HepG2 (cell line): ENCODE results near the gene TTLL10. TPM values are rescaled to one million over a fixed set of nuclear protein-coding genes. Genes with fewer than 3 reads are reported as not detected.

Experiments
- BRCA1 ChIP-seq: sonication (generic); formaldehyde crosslinking; IDR thresholded peaks from 2 replicates; pipeline ENCODE4 v1.4.0; 2020; ENCODE audit warnings: missing genetic modification reagents
- HDAC1 ChIP-seq: sonication (generic); formaldehyde crosslinking; IDR thresholded peaks from 2 replicates; pipeline ENCODE4 v1.5.1; 2020; ENCODE audit warnings: mild to moderate bottlenecking, missing genetic modification reagents
- HOXA9 ChIP-seq: sonication (generic); formaldehyde crosslinking; IDR thresholded peaks from 2 replicates; pipeline ENCODE4 v1.8.1; 2022; ENCODE audit warnings: missing genetic modification reagents, mild to moderate bottlenecking, moderate library complexity, borderline replicate concordance
- MED8 ChIP-seq: sonication (generic); formaldehyde crosslinking; IDR thresholded peaks from 2 replicates; pipeline ENCODE4 v1.8.1; 2023; ENCODE audit warnings: mild to moderate bottlenecking, missing genetic modification reagents; ENCODE audit not compliant: insufficient replicate concordance
- NCOA2 ChIP-seq: sonication (generic); formaldehyde crosslinking; IDR thresholded peaks from 2 replicates; pipeline ENCODE4 v1.8.0; 2022; ENCODE audit warnings: inconsistent platforms
- NFKB2 ChIP-seq: sonication (generic); formaldehyde crosslinking; IDR thresholded peaks from 2 replicates; pipeline ENCODE4 v1.4.0; 2020; ENCODE audit warnings: missing genetic modification reagents, borderline replicate concordance
- NONO ChIP-seq, 2 experiments: fragments of 450-650 bp in 1 of 2; sonication (generic) in 1 of 2; formaldehyde crosslinking in 1 of 2; IDR thresholded peaks in 1 of 2; conservative IDR thresholded peaks in 1 of 2; 2 replicates each; pipeline versions ENCODE4 v1.6.1 to v1.8.0; 2017 to 2022; ENCODE audit warnings: mild to moderate bottlenecking in 1 of 2, missing genetic modification reagents in 1 of 2, moderate library complexity in 1 of 2
- NR1H2 ChIP-seq: sonication (generic); formaldehyde crosslinking; IDR thresholded peaks from 2 replicates; pipeline ENCODE4 v1.8.1; 2022; ENCODE audit warnings: low read depth, missing genetic modification reagents, borderline replicate concordance
- NR3C1 ChIP-seq: sonication (generic); formaldehyde crosslinking; IDR thresholded peaks from 2 replicates; pipeline ENCODE4 v1.4.0; 2020; ENCODE audit warnings: missing genetic modification reagents
- PCBP2 ChIP-seq: fragments of 200-400 bp; formaldehyde crosslinking; optimal IDR thresholded peaks from 2 replicates; pipeline ENCODE3; 2018; ENCODE audit warnings: low read length, low read depth; ENCODE audit not compliant: poor library complexity, severe bottlenecking
- RAD21 ChIP-seq: fragments of 450-650 bp; formaldehyde crosslinking; IDR thresholded peaks from 2 replicates; pipeline ENCODE4 v1.5.0; 2020; ENCODE audit warnings: mild to moderate bottlenecking
- SOX6 ChIP-seq, 2 experiments: fragments of 450-650 bp in 1 of 2; sonication (generic) in 1 of 2; formaldehyde crosslinking in 1 of 2; IDR thresholded peaks; 2 replicates each; pipeline versions ENCODE4 v1.4.0 to v1.6.1; 2017 to 2020; ENCODE audit warnings: antibody characterized with exemption in 1 of 2, mild to moderate bottlenecking in 1 of 2, missing genetic modification reagents in 1 of 2
- STAT6 ChIP-seq: sonication (generic); formaldehyde crosslinking; IDR thresholded peaks from 2 replicates; pipeline ENCODE4 v1.4.0; 2020; ENCODE audit warnings: missing genetic modification reagents, mild to moderate bottlenecking, borderline replicate concordance
- TAF15 ChIP-seq: fragments of 200-400 bp; formaldehyde crosslinking; IDR thresholded peaks from one replicate; pipeline ENCODE4 v1.6.1; 2018; ENCODE audit warnings: mild to moderate bottlenecking, low read depth, low read length; ENCODE audit not compliant: poor library complexity, severe bottlenecking
- TFDP1 ChIP-seq: IDR thresholded peaks from 2 replicates; pipeline ENCODE4 v1.6.1; 2016; ENCODE audit warnings: missing compliant biosample characterization, missing genetic modification reagents, borderline replicate concordance
- ZNF12 ChIP-seq: sonication (generic); formaldehyde crosslinking; IDR thresholded peaks from 2 replicates; pipeline ENCODE4 v1.5.0; 2020; ENCODE audit warnings: missing genetic modification reagents
- ZNF274 ChIP-seq: sonication (generic); formaldehyde crosslinking; IDR thresholded peaks from 2 replicates; pipeline ENCODE4 v1.5.1; 2020; ENCODE audit warnings: mild to moderate bottlenecking, missing genetic modification reagents
- ZNF484 ChIP-seq: sonication (generic); formaldehyde crosslinking; IDR thresholded peaks from 2 replicates; pipeline ENCODE4 v1.5.1; 2020; ENCODE audit warnings: mild to moderate bottlenecking, low read depth, missing genetic modification reagents, borderline replicate concordance
- ZSCAN31 ChIP-seq: sonication (generic); formaldehyde crosslinking; IDR thresholded peaks from 2 replicates; pipeline ENCODE4 v1.5.0; 2020; ENCODE audit warnings: low read depth, mild to moderate bottlenecking, missing genetic modification reagents
- polyA plus RNA-seq, 8 experiments: library from polyadenylated mRNA; depleted of rRNA in 3 of 8; stranded (reverse) in 7 of 8; unstranded in 1 of 8; fragments of >200 nt; fragmentation: Illumina TruSeq in 4 of 8; extraction: Trizol in 4 of 8; gene quantifications; 2 replicates each; pipeline versions ENCODE4 v1.2.1 to v1.2.3, GENCODE V29; 2011 to 2016; ENCODE audit warnings: low read depth in 4 of 8, missing spikeins in 1 of 8, mixed read lengths in 1 of 8; ENCODE audit not compliant: insufficient read depth in 1 of 8
- total RNA-seq, 5 experiments: library from RNA; depleted of rRNA; stranded (reverse); fragments of >200 nt; fragmentation: Illumina TruSeq; extraction: Trizol; gene quantifications; 2 replicates each; pipeline ENCODE4 v1.2.3, GENCODE V29; 2016; ENCODE audit warnings: low read depth in 1 of 5
- TF ChIP-seq, protein P1 (sequence below): sonication (generic); formaldehyde crosslinking; IDR thresholded peaks from 2 replicates; pipeline ENCODE4 v1.5.0; 2020; ENCODE audit warnings: mild to moderate bottlenecking, missing genetic modification reagents
- TF ChIP-seq, protein P2 (sequence below): sonication (generic); formaldehyde crosslinking; IDR thresholded peaks from 2 replicates; pipeline ENCODE4 v1.8.1; 2023; ENCODE audit warnings: mild to moderate bottlenecking, missing genetic modification reagents

The TTLL10 gene
- total and polyA plus RNA-seq, 2 of the 13 experiments (the other 11 are each of a cell fraction or from before 2014, with no cell fraction given), result not detected

- TF ChIP-seq NR1H2 (CRISPR knock-in tag) (no peak), TAF15 (no peak), HOXA9 (no peak), ZNF484 (CRISPR knock-in tag) (no peak), ZNF274 (CRISPR knock-in tag) (peak; percentile 82; the same call in 1 of the 2 replicates), RAD21 (CRISPR knock-in tag) (peak; percentile 67), MED8 (CRISPR knock-in tag) (peak; percentile 39), BRCA1 (0 out of 2 replicates have a peak, but pooled peaks have one; percentile 24), NFKB2 (CRISPR knock-in tag) (no peak), PCBP2 (no peak), STAT6 (CRISPR knock-in tag) (peak; percentile 82; the same call in 1 of the 2 replicates), SOX6 (IDR thresholded peaks at IDR 0.05) (no peak), SOX6 (CRISPR knock-in tag; IDR thresholded peaks at IDR 0.05) (no peak), ZSCAN31 (CRISPR knock-in tag) (peak; percentile 18; the same call in 1 of the 2 replicates), NONO (IDR thresholded peaks at IDR 0.05) (no peak), NONO (CRISPR knock-in tag; conservative IDR thresholded peaks at IDR 0.05) (peak; percentile 86), NR3C1 (no peak), ZNF12 (CRISPR knock-in tag) (0 out of 2 replicates have a peak, but pooled peaks have one; percentile 9), TFDP1 (CRISPR knock-in tag) (no peak), NCOA2 (CRISPR knock-in tag) (peak; percentile 47; the same call in 1 of the 2 replicates), HDAC1 (CRISPR knock-in tag) (peak; percentile 90)
- TF ChIP-seq, protein P1, sequence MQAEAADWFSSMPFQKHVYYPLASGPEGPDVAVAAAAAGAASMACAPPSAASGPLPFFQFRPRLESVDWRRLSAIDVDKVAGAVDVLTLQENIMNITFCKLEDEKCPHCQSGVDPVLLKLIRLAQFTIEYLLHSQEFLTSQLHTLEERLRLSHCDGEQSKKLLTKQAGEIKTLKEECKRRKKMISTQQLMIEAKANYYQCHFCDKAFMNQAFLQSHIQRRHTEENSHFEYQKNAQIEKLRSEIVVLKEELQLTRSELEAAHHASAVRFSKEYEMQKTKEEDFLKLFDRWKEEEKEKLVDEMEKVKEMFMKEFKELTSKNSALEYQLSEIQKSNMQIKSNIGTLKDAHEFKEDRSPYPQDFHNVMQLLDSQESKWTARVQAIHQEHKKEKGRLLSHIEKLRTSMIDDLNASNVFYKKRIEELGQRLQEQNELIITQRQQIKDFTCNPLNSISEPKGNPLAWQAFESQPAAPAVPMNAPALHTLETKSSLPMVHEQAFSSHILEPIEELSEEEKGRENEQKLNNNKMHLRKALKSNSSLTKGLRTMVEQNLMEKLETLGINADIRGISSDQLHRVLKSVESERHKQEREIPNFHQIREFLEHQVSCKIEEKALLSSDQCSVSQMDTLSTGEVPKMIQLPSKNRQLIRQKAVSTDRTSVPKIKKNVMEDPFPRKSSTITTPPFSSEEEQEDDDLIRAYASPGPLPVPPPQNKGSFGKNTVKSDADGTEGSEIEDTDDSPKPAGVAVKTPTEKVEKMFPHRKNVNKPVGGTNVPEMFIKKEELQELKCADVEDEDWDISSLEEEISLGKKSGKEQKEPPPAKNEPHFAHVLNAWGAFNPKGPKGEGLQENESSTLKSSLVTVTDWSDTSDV (CRISPR knock-in tag), result no peak
- TF ChIP-seq, protein P2, sequence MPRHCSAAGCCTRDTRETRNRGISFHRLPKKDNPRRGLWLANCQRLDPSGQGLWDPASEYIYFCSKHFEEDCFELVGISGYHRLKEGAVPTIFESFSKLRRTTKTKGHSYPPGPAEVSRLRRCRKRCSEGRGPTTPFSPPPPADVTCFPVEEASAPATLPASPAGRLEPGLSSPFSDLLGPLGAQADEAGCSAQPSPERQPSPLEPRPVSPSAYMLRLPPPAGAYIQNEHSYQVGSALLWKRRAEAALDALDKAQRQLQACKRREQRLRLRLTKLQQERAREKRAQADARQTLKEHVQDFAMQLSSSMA, result 0 out of 2 replicates have a peak, but pooled peaks have one; percentile 20
These were observed 57.9 kb downstream of the TTLL10 start, which contains the start of gene SDF4 (continued) for GRCh38 chr1:1231400-1232207.
